Fibroblast of mammary gland (primary cell): ENCODE measurements around the gene MGMT.
"Not testable (repeated sequence)": the region's sequence is repeated elsewhere in the genome, so short reads cannot be mapped to it uniquely, and the experiment has no call there.

Experiments used
- DNase-seq: peaks from one replicate; pipeline ENCODE4 v3.0.0-alpha.2; 2010; ENCODE audit warnings: low read depth
- H3K4me3 ChIP-seq: 2 replicates; pipeline ENCODE4 v1.5.1; 2011; ENCODE audit warnings: low read depth, mild to moderate bottlenecking, low read length, moderate library complexity; ENCODE audit not compliant: control insufficient read depth
- CTCF ChIP-seq: conservative IDR thresholded peaks from 2 replicates; pipeline ENCODE4 v1.5.1; 2011; ENCODE audit warnings: low read depth, low read length, inconsistent platforms; ENCODE audit not compliant: control insufficient read depth, insufficient read depth

MGMT gene

GRCh38 chr10:129426606-129427005 is 40.4 kb upstream of the MGMT start:
- no peak overlapping the region for H3K4me3 ChIP-seq
- no peak for DNase-seq
- TF ChIP-seq CTCF: no peak

DNA sequence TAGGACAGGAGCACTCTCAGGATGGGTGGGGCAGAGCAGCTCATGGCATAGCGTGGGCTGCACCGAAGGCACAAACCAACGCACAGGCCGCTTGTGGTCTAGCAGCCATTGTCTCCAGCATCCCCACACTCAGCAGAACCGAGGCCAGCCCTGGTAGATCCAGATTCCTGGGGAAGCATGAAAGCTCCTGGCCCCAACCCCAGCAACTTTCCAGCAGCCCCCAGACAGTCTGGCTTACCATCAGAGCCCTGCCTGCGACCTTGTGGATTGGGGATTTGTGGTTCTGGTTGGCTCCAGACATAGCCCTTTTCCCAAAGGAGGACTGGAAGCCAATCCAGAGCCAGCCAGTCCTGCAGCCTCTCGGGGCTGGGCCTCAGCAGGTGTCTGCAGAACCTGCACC is 33.8 kb upstream of the MGMT start:
- no peak for DNase-seq
- no peak for TF ChIP-seq CTCF
- no peak overlapping the region for H3K4me3 ChIP-seq

GRCh38 chr10:129435724-129436123 is 31.3 kb upstream of the MGMT start:
- not testable (repeated sequence) for H3K4me3 ChIP-seq

GRCh38 chr10:129438024-129438423 is 29.0 kb upstream of the MGMT start:
- DNase-seq: no peak
- TF ChIP-seq CTCF: no peak
- H3K4me3 ChIP-seq: no peak overlapping the region

More at GRCh38 chr10:129435724-129436123, 31.3 kb upstream of the MGMT start:
- DNase-seq: not testable (repeated sequence)

GRCh38 chr10:129440247-129440646 is 26.8 kb upstream of the MGMT start:
- TF ChIP-seq CTCF: no peak
- no peak overlapping the region for H3K4me3 ChIP-seq
- no peak for DNase-seq

GRCh38 chr10:129440722-129441316 is 26.2 kb upstream of the MGMT start:
- no peak for DNase-seq
- no peak overlapping the region for H3K4me3 ChIP-seq
- TF ChIP-seq CTCF: no peak

- no peak for DNase-seq
- H3K4me3 ChIP-seq: no peak overlapping the region
- TF ChIP-seq CTCF: no peak
These were observed 25.6 kb upstream of the MGMT start for GRCh38 chr10:129441372-129442009.
